Stimulated activated CD4-positive, alpha-beta T cell treated with anti-CD3 and anti-CD28 coated beads, Interleukin-4, amount 100 ng/mL, for 24 hours (primary cell): ENCODE data around the gene MSN.
"Not testable (repeated sequence)": the region's sequence is repeated elsewhere in the genome, so short reads cannot be mapped to it uniquely, and the experiment has no call there.

ENCODE experiments used
- DNase-seq: peaks from one replicate; pipeline ENCODE4 v3.0.0-alpha.2; 2020

The MSN gene

GRCh38 chrX:65667503-65668376 lies at the start of gene MSN:
TSS of gene MSN (plus strand) at chrX:65667654. CDS start at chrX:65667842, 188 bp downstream.
- DNase-seq, result peak; percentile 74

GRCh38 chrX:65620096-65620705 lies 47.3 kb upstream of the MSN start:
- DNase-seq, result not testable (repeated sequence)

DNA sequence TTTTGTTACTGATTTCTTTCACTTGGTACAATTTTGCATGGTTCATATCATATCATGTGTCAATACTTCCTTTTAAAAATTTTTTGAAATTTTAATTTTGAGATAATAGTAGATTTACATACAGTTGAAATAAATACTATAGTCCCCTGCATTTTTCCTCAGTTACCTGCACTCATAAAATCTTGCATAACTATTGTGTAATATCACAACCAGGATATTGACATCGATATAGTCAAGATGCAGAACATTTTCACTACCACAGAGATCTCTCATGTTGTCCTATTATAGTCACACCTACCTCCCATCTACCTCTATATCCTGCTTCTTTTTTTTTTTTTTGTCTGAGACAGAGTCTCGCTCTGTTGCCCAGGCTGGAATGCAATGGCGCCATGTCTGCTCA lies 36.7 kb upstream of the MSN start:
- DNase-seq, result no peak

DNA sequence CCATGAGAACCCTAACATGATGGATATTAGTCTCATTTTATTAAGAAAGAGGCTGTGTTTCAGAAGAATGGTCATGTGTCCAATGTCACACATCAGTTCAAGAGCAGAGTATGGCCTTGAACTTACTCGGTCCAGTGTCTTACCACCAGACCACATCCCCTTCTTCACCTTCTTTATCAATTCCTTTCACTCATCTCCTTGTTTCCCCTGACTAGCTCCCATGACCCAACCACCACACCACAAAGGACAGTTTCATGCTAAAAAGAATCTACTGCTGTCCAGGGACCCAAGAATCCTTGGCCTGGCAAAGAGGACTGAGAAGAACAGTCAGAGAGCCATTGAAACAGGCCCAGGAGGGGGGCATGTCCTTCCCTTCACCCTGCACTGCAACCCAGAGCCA lies 33.6 kb upstream of the MSN start:
- no peak for DNase-seq

GRCh38 chrX:65634732-65635131 lies 32.7 kb upstream of the MSN start:
- no peak for DNase-seq

GRCh38 chrX:65635378-65635777 lies 32.1 kb upstream of the MSN start:
- DNase-seq, result no peak

- no peak for DNase-seq
These were observed 31.6 kb upstream of the MSN start for GRCh38 chrX:65635822-65636221.

GRCh38 chrX:65636261-65636660 lies 31.2 kb upstream of the MSN start:
- DNase-seq, result not testable (repeated sequence)

DNA sequence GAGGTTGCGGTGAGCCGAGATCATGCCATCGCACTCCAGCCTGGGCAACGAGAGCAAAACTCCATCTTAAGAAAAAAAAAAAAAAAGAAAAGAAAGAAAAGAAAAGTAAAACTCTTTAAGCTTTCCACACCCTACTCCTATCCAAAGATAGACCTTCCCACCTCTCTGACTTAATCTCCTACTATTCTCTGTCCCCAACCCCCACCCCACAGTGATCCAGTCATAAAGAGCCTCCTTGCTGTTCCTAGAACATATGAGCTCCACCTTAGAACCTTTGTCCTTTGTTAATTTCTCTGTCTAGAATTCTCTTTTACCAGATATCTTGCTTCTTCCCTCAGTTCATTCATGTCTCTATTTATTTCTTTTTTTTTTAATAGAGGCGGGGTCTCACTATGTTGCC lies 30.1 kb upstream of the MSN start:
- no peak for DNase-seq

DNA sequence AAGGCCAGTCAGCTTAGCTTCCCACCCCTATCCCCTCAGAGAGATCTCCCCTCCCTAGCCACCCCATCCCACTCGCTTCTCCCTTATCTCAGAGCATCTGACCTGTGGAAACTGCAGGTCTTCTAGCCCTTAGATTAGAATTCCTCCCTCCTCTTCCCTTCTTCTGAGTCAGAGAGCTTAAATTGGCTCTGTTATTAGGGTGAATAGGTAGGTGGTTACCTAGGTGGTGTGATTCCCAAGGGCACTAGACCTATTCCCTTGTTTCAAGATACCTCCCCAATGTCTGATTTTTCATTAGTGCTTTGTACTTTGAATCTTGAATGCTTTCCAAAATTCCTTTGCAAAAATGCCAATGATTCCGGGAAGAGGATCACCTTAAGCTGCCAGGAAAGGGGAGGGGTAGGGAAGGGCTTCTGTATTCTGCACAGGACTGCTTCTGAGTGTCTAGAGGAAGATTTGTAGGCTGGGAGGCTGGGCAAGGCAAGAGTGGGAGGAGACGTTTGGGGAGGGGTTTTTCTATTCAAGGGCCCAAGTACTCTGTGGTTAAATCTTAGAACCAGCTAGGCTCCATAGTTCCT lies 24.5 kb upstream of the MSN start:
- DNase-seq, result no peak

GRCh38 chrX:65643531-65644052 lies 23.9 kb upstream of the MSN start:
- DNase-seq, result no peak

DNA sequence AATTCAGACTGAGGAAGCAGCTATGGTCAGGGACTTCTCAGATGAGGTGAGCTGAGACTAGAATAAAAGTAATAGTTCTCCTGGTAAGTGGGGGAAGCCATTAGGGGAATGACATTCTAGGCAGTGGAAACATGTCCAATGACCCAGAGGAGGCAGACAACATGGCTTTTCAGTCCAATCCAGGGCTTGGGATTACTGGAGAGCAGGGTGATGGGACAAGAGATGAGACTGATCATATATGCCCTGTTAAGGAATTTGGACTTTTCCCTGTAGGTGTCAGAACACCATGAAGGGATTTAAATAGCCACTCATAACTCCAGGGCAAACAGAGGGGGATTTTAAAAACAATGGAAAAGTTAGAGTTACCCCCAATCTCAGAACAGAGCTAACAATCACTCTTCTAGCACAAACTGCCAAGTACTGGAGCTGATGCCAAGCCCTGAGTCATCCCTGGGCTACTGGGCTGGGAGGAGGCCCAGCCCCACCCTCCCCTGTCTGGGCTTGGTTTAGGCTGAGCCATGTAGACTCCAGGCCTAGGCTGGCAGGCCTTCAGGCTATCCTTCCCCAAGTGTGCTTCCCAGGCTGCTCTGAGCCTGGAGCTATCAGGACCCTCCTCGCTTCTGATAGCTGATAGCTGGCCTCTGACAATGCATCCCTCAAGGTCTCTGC lies 22.7 kb upstream of the MSN start:
- peak; percentile 13 for DNase-seq

DNA sequence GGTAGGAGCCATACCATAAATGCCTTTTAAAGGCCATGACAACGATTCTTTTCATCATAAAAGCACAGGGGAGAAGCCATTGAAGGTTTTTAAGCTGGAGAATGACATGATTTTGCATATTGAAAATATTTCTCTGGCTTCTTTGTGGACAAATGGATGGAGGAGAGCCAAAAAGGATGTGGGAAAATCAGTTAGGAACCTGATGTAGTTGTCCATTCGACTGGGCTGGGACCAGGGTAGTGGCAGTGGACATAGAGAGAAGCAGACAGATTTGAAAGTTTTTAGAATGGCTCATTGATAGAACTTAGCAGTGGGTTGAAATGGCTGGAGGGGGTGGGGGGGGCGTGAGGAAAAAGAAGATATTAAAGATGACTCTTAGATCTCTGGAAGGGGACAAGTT lies 19.7 kb upstream of the MSN start:
- DNase-seq, result no peak

DNA sequence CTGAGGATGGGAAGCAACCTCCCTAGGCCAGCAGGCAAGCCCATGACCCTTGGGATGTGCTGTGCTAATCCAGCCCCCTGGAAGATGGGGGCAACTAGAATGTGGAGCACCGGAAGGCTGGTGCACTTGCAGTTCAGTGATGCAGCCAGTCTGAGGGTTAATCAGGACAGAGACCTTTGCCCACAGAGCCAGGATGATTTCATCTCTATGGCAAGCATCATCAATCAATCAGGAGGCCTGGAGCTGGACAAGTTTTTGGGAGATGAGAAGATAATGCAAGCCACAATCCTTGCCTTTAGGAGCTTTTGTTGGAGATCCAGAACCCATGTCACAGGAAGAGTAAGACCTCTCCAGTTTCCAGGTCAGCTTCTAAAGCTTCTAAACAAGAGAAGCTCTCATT lies 15.4 kb upstream of the MSN start:
- DNase-seq, result no peak

DNA sequence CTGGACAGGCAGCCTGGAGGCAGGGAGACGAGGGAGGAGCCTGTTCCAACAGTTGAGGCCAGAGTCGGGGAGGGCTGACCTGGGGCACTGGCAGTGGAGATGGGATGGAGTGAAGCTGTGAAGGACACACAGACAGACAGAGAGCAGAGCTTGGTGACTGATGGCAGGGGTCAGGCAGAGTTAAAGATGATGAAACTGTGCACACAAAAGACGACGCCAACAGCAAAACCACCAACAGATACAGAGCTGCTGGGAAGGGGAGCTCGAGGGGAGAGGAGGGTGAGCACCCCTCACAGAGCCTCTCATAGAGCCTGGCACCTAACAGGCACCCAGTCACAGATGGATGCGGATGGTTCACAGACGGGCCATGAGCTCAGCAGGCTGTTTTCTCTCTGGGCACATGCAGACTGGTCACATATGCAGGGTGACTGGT lies 10.4 kb upstream of the MSN start:
- DNase-seq, result not testable (repeated sequence)

DNA sequence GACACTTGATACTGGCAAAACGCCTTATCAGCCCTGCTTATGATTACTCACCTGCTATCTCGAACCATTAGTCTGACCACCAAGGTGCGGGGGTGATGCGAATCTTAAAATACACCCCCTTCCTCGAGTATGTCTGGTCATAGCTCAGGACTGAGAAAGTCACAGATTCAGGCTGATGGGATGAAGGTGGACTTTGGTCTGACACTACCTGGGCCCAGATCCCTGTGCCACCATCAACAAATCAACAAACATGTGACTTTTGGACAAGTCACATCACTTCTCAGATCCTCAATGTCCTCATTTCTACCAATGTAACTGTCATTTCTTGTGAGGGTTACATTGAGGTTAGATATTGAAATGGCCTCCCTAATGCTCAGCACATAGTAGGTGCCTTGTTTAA lies 9.8 kb upstream of the MSN start:
- no peak for DNase-seq

DNA sequence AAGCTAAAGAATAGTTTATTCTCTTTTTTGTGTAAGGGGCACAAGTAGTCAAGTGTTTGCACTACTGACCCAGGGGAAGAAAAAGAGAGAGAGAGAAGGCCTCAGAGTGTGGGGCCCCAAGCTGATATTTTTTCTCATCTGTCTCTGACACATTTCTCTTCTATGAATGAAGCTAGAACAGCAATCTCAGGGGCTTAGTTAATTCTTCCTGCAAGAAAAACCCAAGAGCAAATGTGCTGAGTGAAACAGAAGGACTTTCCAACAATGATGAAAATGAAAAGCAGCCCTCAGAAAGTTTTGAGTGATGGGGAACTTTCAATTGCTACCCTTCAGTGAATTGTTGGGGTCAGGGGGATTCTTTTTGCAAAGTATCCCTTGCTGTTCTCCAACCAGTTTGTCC lies 9.2 kb upstream of the MSN start:
- no peak for DNase-seq

DNA sequence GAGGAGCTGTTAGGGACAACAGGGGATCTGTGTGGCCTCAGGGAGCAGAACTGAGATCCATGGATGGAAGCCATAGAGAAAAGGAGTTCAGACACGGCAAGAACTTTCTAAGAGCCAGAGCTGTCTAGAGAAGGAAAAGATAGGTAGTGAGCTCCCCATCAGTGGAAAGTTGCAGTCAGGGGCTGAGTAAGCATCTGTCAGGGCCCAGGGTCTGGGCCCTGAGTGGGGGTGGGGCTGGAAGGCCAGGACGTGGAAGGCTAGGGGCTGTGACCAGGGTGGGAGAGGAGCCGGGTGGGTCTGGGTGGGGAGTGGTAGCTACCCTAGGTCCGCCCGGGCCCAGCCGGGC lies 324 bp upstream of the MSN start:
- no peak for DNase-seq

GRCh38 chrX:65668377-65669310 lies 1.2 kb downstream of the MSN start:
- DNase-seq, result peak; percentile 70

DNA sequence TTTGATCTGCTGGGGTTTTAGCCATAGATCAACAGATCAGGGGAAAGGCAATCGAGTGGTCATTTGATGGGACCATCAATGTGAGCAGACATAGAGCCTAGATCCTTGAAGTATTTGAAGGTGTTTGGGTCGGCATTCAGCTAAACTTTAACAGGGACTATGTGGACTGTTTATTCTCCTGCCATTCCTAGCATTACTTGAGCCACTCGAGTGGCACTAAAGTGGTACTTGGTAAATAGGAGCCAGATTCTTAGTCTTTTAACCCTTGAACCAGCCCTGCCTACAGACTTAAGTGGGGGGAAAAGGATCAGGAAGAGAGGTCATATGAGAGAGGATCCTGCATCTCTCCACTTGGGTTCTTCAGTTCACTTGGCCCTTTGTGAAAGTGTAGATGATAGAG lies 3.8 kb downstream of the MSN start:
- DNase-seq, result no peak

DNA sequence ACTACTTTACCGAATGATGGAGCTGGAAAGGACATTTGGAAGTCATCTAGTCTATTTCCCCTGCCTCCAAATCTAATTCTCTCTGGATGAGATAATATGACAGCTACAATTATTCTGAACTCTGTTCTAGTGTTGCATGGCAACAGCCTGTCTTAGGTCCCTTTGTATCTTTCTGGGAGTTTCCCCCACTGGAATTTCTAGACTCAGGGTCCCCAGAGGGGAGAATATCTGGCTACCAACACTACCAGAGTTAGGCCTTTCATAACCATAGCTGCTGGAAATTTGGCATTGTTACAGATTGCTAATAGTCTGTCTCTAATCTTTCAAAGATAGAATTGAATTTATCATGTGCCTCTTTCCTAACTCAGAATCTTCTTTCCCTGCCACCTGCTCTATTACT lies 4.5 kb downstream of the MSN start:
- no peak for DNase-seq

DNA sequence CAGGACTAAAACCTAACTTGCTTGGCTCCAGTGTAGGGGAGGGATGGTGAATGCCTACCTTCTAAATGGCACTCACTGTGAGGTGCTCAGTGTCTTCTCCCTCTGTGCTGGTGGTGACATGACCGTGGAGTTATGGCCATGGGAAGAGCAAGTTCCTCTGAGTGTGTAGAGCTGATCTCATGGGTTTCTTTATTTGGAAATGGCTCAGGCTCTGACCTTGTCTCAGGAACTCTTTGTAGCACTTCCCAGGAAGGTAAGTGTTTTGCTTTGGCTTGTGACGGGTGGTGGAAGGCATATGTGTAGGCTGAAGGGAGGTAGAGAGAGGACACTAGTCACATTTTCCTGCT lies 6.4 kb downstream of the MSN start:
- DNase-seq, result no peak
